K562 treated with DMSO at 1 percent for 12 hours (cell line): ENCODE data around the gene TTN. TPM values are rescaled to one million over a fixed set of nuclear protein-coding genes. Genes with fewer than 3 reads are reported as not detected.

Source experiments
- total RNA-seq: library from RNA; unstranded; fragments of 300-600 nt; gene quantifications from 2 replicates; pipeline ENCODE4 v1.2.3, GENCODE V29; 2022; ENCODE audit not compliant: insufficient read depth

Gene TTN
- 0.02 and 0.19 TPM in 2 replicates for total RNA-seq

GRCh38 chr2:178807227-178808008 is at the start of gene TTN:
Gene TTN, minus strand, starts transcription at chr2:178807423. Its CDS starts 2,781 bp downstream, at chr2:178804642.

GRCh38 chr2:178480227-178481181 is 326.7 kb downstream of the TTN start, which contains the start of gene PLEKHA3:
Gene PLEKHA3, plus strand, starts transcription at chr2:178480457. Its CDS starts 413 bp downstream, at chr2:178480870.

GRCh38 chr2:178478439-178479274 is 328.6 kb downstream of the TTN start, which contains the start of gene FKBP7:
Gene FKBP7, minus strand, starts transcription at chr2:178478600. Its CDS starts 101 bp downstream, at chr2:178478499.

Other genes starting within 250 kb of the TTN start
- gene CCDC141, start 242.7 kb upstream of the TTN start, total RNA-seq = not detected in 2 replicates